HL-60 (cell line): ENCODE results near the gene ABCA1.

Experiments
- DNase-seq, 2 experiments: peaks; one replicate each; pipeline ENCODE4 v3.0.0-alpha.2; 2010 to 2020; ENCODE audit warnings: low read depth in 1 of 2, low spot score in 1 of 2
- H3K27ac ChIP-seq: fragments of 250-450 bp; sonication (Bioruptor Pico); replicated peaks from 2 replicates; pipeline ENCODE4 v1.5.1; 2020; ENCODE audit warnings: mild to moderate bottlenecking, moderate library complexity
- H3K27me3 ChIP-seq: fragments of 250-450 bp; sonication (Bioruptor Pico); 2 replicates; pipeline ENCODE4 v1.5.1; 2021; ENCODE audit warnings: mild to moderate bottlenecking, moderate library complexity; ENCODE audit not compliant: insufficient read depth, poor library complexity, severe bottlenecking
- H3K4me3 ChIP-seq: replicated peaks from 2 replicates; pipeline ENCODE4 v1.5.1; 2011; ENCODE audit warnings: mild to moderate bottlenecking, control low read depth, low read length; ENCODE audit not compliant: insufficient read depth
- GABPA ChIP-seq: IDR thresholded peaks from 2 replicates; pipeline ENCODE4 v1.6.1; 2012; ENCODE audit warnings: low read depth
- POLR2AphosphoS5 ChIP-seq: IDR thresholded peaks from 2 replicates; pipeline ENCODE4 v1.6.1; 2012; ENCODE audit warnings: low read depth
- SPI1 ChIP-seq: IDR thresholded peaks from 2 replicates; pipeline ENCODE4 v1.6.1; 2012; ENCODE audit warnings: low read depth, mild to moderate bottlenecking, borderline replicate concordance
- TF ChIP-seq, protein P1 (sequence below): IDR thresholded peaks from one replicate; pipeline ENCODE4 v1.5.1; 2011; ENCODE audit warnings: low read length, control low read depth, inconsistent platforms; ENCODE audit not compliant: insufficient read depth
- TF ChIP-seq, protein P2 (sequence below): IDR thresholded peaks from 2 replicates; pipeline ENCODE4 v1.6.1; 2012; ENCODE audit warnings: low read depth; ENCODE audit not compliant: insufficient replicate concordance

Gene ABCA1

DNA sequence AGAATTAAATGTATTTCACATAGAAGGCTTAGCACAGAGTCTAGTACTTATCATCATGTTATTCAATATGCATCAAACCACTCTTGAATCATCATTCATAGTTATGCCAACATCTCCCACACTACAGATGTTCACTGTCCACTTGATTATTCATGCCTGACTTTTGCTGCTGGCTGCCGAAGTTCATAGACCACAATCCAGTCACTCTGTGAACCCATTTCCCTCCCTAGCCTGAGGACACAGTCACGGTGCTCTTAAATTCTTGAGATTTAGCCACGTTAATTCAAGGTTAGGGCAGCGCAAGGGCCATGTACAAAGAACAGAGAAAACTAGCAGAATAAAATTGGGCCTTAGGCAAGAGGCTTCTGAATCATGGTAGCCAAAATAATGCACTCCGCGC, 32.4 kb downstream of the ABCA1 start:
- H3K4me3 ChIP-seq, result no peak overlapping the region
- TF ChIP-seq GABPA (no peak), POLR2AphosphoS5 (no peak), SPI1 (no peak)
- TF ChIP-seq, protein P1, sequence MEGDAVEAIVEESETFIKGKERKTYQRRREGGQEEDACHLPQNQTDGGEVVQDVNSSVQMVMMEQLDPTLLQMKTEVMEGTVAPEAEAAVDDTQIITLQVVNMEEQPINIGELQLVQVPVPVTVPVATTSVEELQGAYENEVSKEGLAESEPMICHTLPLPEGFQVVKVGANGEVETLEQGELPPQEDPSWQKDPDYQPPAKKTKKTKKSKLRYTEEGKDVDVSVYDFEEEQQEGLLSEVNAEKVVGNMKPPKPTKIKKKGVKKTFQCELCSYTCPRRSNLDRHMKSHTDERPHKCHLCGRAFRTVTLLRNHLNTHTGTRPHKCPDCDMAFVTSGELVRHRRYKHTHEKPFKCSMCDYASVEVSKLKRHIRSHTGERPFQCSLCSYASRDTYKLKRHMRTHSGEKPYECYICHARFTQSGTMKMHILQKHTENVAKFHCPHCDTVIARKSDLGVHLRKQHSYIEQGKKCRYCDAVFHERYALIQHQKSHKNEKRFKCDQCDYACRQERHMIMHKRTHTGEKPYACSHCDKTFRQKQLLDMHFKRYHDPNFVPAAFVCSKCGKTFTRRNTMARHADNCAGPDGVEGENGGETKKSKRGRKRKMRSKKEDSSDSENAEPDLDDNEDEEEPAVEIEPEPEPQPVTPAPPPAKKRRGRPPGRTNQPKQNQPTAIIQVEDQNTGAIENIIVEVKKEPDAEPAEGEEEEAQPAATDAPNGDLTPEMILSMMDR, result no peak
- TF ChIP-seq, protein P2, sequence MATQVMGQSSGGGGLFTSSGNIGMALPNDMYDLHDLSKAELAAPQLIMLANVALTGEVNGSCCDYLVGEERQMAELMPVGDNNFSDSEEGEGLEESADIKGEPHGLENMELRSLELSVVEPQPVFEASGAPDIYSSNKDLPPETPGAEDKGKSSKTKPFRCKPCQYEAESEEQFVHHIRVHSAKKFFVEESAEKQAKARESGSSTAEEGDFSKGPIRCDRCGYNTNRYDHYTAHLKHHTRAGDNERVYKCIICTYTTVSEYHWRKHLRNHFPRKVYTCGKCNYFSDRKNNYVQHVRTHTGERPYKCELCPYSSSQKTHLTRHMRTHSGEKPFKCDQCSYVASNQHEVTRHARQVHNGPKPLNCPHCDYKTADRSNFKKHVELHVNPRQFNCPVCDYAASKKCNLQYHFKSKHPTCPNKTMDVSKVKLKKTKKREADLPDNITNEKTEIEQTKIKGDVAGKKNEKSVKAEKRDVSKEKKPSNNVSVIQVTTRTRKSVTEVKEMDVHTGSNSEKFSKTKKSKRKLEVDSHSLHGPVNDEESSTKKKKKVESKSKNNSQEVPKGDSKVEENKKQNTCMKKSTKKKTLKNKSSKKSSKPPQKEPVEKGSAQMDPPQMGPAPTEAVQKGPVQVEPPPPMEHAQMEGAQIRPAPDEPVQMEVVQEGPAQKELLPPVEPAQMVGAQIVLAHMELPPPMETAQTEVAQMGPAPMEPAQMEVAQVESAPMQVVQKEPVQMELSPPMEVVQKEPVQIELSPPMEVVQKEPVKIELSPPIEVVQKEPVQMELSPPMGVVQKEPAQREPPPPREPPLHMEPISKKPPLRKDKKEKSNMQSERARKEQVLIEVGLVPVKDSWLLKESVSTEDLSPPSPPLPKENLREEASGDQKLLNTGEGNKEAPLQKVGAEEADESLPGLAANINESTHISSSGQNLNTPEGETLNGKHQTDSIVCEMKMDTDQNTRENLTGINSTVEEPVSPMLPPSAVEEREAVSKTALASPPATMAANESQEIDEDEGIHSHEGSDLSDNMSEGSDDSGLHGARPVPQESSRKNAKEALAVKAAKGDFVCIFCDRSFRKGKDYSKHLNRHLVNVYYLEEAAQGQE, result no peak
- H3K27ac ChIP-seq, result no peak overlapping the region
- H3K27me3 ChIP-seq, result no peaks in the 10 kb centered on the region
- no peak for DNase-seq

DNA sequence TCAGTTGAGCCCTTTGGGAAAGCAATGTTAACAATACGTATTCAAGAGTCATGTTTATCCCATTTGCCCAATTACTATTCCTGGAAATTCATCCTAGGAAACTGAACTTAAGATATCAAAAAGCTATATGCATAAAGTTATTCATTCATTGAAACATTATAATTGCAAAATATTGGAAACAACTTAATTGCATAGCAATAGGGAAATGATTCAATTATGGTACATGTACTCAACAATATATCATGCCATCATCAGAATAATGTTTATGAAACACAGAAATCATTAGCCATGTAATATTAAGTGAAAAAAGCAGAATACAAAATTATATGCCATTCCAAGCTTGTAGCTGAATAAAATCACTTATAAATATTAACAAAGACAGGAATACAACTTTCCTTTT, 35.3 kb downstream of the ABCA1 start:
- no peaks in the 10 kb centered on the region for H3K27me3 ChIP-seq
- TF ChIP-seq POLR2AphosphoS5, result no peak
- no peak for TF ChIP-seq SPI1
- TF ChIP-seq, protein P1, result no peak
- TF ChIP-seq, protein P2, result no peak
- no peak for TF ChIP-seq GABPA
- DNase-seq, result no peak
- no peak overlapping the region for H3K27ac ChIP-seq
- no peak overlapping the region for H3K4me3 ChIP-seq

DNA sequence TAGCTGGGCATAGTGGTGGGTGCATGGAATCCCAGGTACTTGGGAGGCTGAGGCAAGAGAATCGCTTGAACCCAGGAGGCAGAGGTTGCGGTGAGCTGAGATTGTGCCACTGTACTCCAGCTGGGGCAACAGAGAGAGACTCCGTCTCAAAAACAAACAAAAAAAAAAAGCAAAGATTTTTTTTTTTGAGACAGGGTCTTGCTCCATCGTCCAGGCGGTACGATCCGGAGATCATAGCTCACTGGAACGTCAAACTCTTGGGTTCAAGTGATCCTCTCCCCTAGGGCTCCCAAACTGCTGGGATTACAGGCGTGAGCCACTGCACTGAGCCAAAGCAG, 37.6 kb downstream of the ABCA1 start:
- TF ChIP-seq, protein P2, result no peak
- no peak for TF ChIP-seq POLR2AphosphoS5
- TF ChIP-seq GABPA, result no peak
- TF ChIP-seq SPI1, result no peak
- TF ChIP-seq, protein P1, result no peak
- no peak overlapping the region for H3K4me3 ChIP-seq
- no peaks in the 10 kb centered on the region for H3K27me3 ChIP-seq
- DNase-seq, result no peak
- no peak overlapping the region for H3K27ac ChIP-seq
